Large intestine (tissue), 3 donors: ENCODE measurements around the gene ADGRB3. TPM values are rescaled to one million over a fixed set of nuclear protein-coding genes. Genes with fewer than 3 reads are reported as not detected.
A peak's percentile ranks its signal among the peaks of the same experiment; 100 is the strongest.
"Not testable (repeated sequence)": the region's sequence is repeated elsewhere in the genome, so short reads cannot be mapped to it uniquely, and the experiment has no call there.

Source experiments
- DNase-seq, 2 donors: peaks; one replicate each; pipeline versions ENCODE4 v3.0.0 to v3.0.0-alpha.2; 2013
- H3K27ac ChIP-seq: one replicate; pipeline ENCODE4 v1.5.1; 2013; ENCODE audit warnings: low read length
- H3K27me3 ChIP-seq: 2 replicates; pipeline ENCODE4 v1.6.1; 2013; ENCODE audit warnings: low read length; ENCODE audit not compliant: control insufficient read depth, insufficient read depth
- H3K36me3 ChIP-seq: 2 replicates; pipeline ENCODE4 v1.6.1; 2013; ENCODE audit warnings: low read length; ENCODE audit not compliant: control insufficient read depth, insufficient read depth
- H3K4me1 ChIP-seq: one replicate; pipeline ENCODE4 v1.6.1; 2013; ENCODE audit warnings: low read length; ENCODE audit not compliant: control insufficient read depth, insufficient read depth
- H3K4me3 ChIP-seq: one replicate; pipeline ENCODE4 v1.5.1; 2013; ENCODE audit warnings: low read length
- H3K9me3 ChIP-seq: one replicate; pipeline ENCODE4 v1.6.1; 2013; ENCODE audit warnings: mild to moderate bottlenecking, low read depth, low read length, moderate library complexity; ENCODE audit not compliant: control insufficient read depth
- WGBS: methylation state at CpG from one replicate; pipeline ENCODE4 v1.1.5; 2013; ENCODE audit warnings: low lambda C conversion rate; ENCODE audit not compliant: insufficient coverage; 5-methylcytosine and 5-hydroxymethylcytosine counted together
- polyA plus RNA-seq: library from polyadenylated mRNA; unstranded; fragments of 120-200 nt; gene quantifications from one replicate; pipeline ENCODE4 v1.2.1, GENCODE V29; 2013

ADGRB3 gene
- polyA plus RNA-seq, 1 donor = 8.3 TPM

DNA sequence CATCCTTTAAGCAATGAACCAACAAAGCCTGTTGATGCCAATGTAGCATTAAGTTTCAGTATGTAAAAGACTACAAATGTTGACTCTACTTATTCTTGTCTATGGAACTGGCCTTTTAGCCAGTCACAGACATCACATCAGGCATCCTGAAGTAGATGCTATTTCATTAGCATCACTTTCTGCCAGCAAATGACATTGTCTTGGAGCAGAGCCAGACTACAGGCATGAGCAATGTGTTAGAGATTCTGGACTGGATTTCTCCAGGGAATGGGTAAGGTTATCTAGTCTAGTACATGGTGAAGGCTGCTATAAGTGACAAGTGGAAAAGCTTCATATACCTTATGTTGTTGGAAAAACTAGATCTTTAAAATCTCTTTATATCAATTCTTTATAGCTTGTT is 142.9 kb downstream of the ADGRB3 start:
- Histone ChIP-seq H3K36me3 (no peaks in the 10 kb centered on the region), H3K4me3 (no peak overlapping the region), H3K27ac (no peak overlapping the region), H3K27me3 (no peaks in the 10 kb centered on the region), H3K4me1 (no peaks in the 10 kb centered on the region), H3K9me3 (no peaks in the 10 kb centered on the region)
- peak in 1 of 2 donors; percentile 10 for DNase-seq

DNA sequence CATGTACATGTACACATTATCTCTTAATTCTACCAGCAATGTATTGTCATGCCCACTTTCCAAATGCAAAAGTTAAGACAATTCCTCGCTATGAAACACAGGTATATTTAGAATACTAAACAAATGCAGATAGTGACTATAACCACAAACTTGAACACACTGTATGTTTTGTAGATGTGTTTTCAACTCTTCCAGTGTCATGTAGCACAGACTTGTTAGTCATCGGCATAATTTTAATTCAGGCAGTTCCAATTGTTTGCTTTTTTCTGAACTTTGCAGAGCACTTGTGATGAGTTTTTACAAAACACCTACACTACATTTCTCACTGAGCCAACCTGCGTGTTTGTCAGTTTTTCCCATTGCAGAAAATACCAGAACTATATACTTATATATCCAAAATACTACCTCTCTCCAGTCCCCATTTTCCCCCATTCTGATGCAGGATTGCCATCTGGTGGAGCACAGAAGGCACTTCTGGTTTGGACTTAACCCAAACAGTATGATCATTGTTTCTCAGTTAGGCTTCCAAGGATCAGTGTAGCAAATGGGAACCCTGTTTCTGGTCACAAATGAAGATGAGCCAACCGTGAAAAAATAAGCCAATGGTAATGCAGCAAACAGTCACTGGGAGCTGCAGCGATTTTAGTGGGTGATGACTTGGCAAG is 143.4 kb downstream of the ADGRB3 start:
- no peak overlapping the region for H3K4me3 ChIP-seq
- peak; percentile 9 to 16 for DNase-seq
- H3K27me3 ChIP-seq = no peaks in the 10 kb centered on the region
- no peak overlapping the region for H3K27ac ChIP-seq
- H3K9me3 ChIP-seq = no peaks in the 10 kb centered on the region
- WGBS = no CpG with 5 or more reads among the region's 5 CpGs
- no peaks in the 10 kb centered on the region for H3K36me3 ChIP-seq
- no peaks in the 10 kb centered on the region for H3K4me1 ChIP-seq

DNA sequence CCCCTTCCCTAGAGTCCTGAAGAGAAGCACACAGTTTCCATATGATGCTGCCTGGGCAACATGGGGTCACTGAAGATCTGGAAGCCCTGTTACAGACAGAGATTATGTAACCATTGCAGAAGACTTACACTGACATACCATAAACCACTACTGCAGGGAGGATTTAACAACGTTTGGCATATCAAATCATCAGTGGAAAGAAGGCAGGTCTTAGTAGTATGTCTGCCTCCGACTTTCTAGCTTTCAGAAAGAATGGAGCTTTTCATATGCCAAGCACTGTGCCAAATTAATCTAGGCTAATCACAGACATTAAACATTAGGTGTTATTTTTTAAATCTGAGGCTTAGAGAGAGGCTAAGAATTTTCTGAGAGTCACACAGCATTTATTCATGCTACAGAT is 144.3 kb downstream of the ADGRB3 start:
- Histone ChIP-seq H3K36me3 (no peaks in the 10 kb centered on the region), H3K4me3 (no peak overlapping the region), H3K4me1 (no peaks in the 10 kb centered on the region), H3K27me3 (no peaks in the 10 kb centered on the region), H3K9me3 (no peaks in the 10 kb centered on the region), H3K27ac (no peak overlapping the region)
- WGBS = no CpG with 5 or more reads among the region's 2 CpGs
- DNase-seq = no peak

DNA sequence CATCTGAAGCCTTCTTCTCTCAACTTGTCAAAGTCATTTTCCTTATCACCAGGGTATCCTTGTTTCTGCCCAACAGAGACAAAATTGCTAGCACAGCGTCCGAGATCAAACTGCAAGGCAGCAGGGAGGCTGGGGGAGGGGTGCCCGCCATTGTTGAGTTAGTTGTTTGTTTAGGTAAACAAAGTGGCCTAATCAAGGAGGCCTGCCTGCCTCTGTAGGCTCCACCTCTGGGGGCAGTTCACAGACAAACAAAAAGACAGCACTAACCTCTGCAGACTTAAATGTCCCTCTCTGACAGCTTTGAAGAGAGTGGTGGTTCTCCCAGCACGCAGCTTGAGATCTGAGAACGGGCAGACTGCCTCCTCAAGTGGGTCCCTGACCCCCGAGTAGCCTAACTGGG is 155.0 kb downstream of the ADGRB3 start:
- H3K27me3 ChIP-seq, H3K9me3 ChIP-seq: not testable (repeated sequence)
- WGBS = no CpG with 5 or more reads among the region's 6 CpGs

DNA sequence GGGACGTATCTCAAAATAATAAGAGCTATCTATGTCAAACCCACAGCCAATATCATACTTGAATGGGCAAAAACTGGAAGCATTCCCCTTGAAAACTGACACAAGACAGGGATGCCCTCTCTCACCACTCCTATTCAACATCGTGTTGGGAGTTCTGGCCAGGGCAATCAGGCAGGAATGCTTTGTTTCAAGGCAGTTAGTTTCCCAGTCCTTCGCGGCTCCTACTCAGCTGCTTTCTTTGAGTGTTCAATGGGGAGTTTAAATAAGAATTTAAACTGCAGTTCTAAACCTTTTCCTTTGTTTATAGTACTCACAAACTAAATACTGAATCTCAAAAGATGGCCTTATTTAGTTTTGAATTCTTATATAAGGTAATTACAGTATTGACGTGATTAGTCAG is 179.9 kb downstream of the ADGRB3 start:
- H3K27ac ChIP-seq, H3K4me1 ChIP-seq, H3K36me3 ChIP-seq, H3K9me3 ChIP-seq, DNase-seq, H3K4me3 ChIP-seq, H3K27me3 ChIP-seq: not testable (repeated sequence)
- 50% methylated on average over 1 of the region's 5 CpGs for WGBS

More for the DNA sequence above, 155.0 kb downstream of the ADGRB3 start:
- H3K4me1 ChIP-seq, H3K36me3 ChIP-seq, H3K4me3 ChIP-seq, H3K27ac ChIP-seq, DNase-seq: not testable (repeated sequence)

DNA sequence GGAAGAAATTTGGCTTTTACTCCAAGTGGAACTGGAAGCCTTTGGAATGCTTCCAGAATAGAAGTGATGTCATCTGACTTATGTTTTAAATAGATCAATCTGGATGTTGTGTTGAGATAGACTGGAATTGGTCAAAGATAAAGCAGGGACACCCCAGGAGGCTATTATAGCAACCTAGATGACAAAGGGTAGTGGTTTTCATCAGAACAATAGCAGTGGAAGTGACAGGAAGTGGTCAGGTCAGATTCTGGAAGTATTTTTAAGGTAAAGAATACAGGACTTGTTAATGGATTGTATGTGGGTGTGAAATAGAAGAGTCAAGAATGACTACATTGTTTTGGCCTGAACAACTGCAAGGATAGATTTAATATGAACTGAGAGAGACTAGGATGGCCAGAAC is 191.4 kb downstream of the ADGRB3 start:
- Histone ChIP-seq H3K36me3 (no peaks in the 10 kb centered on the region), H3K4me1 (no peaks in the 10 kb centered on the region), H3K27me3 (no peaks in the 10 kb centered on the region), H3K27ac (no peak overlapping the region), H3K4me3 (no peak overlapping the region), H3K9me3 (no peaks in the 10 kb centered on the region)
- no peak for DNase-seq

DNA sequence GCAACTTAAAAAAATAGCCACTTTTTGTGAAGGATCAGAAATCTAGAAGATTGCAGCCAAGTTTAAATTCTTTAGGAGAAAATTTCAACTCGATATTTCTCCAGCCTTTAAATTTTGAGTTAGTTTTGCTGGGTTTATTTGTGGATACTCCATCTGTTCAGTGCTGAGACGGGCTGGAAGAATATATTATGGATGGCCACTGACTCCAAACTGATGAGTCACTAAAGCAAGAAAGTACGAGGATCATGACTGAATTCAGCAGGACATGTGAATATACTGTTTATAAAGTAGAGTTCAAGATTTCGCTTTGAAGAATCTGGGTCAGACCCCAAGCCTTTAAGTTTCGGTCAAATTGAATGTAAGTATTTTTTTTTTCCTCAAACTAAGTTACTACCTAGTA is 199.5 kb downstream of the ADGRB3 start:
- H3K9me3 ChIP-seq = no peaks in the 10 kb centered on the region
- DNase-seq = no peak
- WGBS = no CpG with 5 or more reads among the region's 5 CpGs

DNA sequence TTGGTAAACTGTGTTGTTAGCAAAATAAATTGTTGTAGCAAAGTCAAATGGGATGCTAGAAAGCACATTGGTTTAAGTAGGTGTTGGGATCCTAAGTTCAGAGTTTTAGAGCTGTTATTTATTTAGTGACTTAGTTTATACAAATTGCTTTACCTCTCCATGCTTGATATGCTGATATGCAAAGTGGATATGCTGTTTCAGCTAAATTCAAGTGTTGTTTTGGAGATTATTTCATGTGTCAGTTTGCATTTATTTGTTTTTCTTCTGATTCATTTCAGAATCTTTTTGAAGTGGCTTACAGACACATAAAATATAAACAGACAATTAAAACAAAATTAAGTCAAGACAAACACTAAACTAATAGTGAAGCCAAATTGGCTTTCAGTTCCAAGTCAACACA is 203.5 kb downstream of the ADGRB3 start:
- no peak overlapping the region for H3K27ac ChIP-seq
- no peaks in the 10 kb centered on the region for H3K36me3 ChIP-seq
- DNase-seq = no peak
- H3K9me3 ChIP-seq = no peaks in the 10 kb centered on the region
- no peaks in the 10 kb centered on the region for H3K27me3 ChIP-seq
- H3K4me1 ChIP-seq = no peaks in the 10 kb centered on the region
- no peak overlapping the region for H3K4me3 ChIP-seq

More for the DNA sequence above, 199.5 kb downstream of the ADGRB3 start:
- Histone ChIP-seq H3K36me3 (no peaks in the 10 kb centered on the region), H3K27ac (no peak overlapping the region), H3K27me3 (no peaks in the 10 kb centered on the region), H3K4me1 (no peaks in the 10 kb centered on the region), H3K4me3 (no peak overlapping the region)

DNA sequence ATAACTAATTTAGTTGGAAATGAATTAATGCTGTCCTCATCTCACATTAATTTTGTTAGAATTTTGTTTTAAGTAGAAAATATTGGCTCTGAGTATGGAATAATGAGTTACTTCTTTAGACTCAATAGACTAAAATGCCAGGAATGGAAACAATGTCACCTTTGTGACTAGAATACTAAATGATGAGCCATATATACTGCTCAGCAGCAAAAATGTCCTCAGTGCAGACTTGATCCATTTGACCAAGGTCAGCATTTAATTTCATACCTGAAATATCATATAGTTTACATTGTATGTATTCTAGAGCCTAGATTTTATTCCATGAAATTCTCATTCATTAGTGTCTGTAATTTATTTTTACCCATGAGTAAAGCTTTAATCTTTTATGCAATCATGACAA is 217.7 kb downstream of the ADGRB3 start:
- Histone ChIP-seq H3K27ac (no peak overlapping the region), H3K9me3 (no peaks in the 10 kb centered on the region), H3K4me3 (no peak overlapping the region), H3K4me1 (no peaks in the 10 kb centered on the region), H3K27me3 (no peaks in the 10 kb centered on the region), H3K36me3 (no peaks in the 10 kb centered on the region)
- DNase-seq = no peak

DNA sequence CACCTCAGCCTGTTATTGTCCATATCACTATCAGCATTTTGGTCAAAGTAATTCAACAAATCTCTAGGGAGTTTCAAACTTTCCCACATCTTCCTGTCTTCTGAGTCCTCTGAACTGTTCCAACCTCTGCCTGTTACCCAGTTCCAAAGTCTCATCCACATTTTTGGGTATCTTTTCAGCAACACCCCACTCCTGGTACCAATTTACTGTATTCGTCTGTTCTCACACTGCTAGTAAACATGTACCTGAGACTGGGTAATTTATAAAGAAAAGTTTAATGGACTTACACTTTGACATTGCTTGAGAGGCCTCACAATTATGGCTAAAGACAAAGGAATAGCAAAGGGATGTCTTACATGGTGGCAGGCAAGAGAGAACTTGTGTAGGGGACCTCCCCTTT is 224.2 kb downstream of the ADGRB3 start:
- no peaks in the 10 kb centered on the region for H3K4me1 ChIP-seq
- no peak for DNase-seq
- WGBS = no CpG with 5 or more reads among the region's 1 CpG
- H3K4me3 ChIP-seq = no peak overlapping the region
- H3K27me3 ChIP-seq = no peaks in the 10 kb centered on the region
- H3K9me3 ChIP-seq = no peaks in the 10 kb centered on the region
- no peaks in the 10 kb centered on the region for H3K36me3 ChIP-seq
- no peak overlapping the region for H3K27ac ChIP-seq

DNA sequence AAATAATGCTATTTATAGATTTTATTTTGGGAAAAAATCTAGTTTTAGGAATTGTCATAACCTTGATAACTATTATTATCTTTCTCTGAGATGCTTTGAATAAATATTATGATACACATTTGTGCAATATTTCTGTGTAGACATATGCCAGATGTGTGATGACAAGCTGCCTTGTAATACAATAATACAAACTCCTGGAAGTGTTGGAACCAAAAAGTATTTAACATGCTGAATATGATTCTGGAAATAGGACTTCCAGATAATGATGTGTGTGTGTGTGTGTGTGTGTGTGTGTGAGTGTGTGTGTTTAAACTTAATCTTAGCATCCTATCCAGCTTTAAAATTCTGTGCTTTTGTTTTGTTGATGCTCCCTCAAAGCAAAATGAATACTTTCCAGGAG is 233.6 kb downstream of the ADGRB3 start:
- DNase-seq = no peak
- no peak overlapping the region for H3K27ac ChIP-seq
- no peaks in the 10 kb centered on the region for H3K27me3 ChIP-seq
- H3K9me3 ChIP-seq = peaks cover 3% of the 10 kb centered on the region
- H3K4me1 ChIP-seq = no peaks in the 10 kb centered on the region
- H3K36me3 ChIP-seq = no peaks in the 10 kb centered on the region
- H3K4me3 ChIP-seq = no peak overlapping the region
